K562 (cell line): ENCODE measurements around the gene PDE9A. TPM values are rescaled to one million over a fixed set of nuclear protein-coding genes. Genes with fewer than 3 reads are reported as not detected.

ENCODE experiments used
- ATAC-seq: fragments of 200-7000 bp; cut with Tn5 transposase; 3 replicates; pipeline ENCODE4 v1.9.1; 2020; ENCODE audit warnings: moderate library complexity
- BruUV-seq: library from RNA; stranded (reverse); fragments of 400-500 nt; replicated peaks from 2 replicates; lab custom pipeline; 2021; lab: Mats Ljungman, UMichigan
- CTCF ChIA-PET: fragments of 300-600 bp; formaldehyde crosslinking; extraction: SDS; loops from one replicate; lab custom pipeline; 2021; ENCODE audit warnings: low intra/inter-chr PET ratio; lab: Yijun Ruan, JAX
- POLR2A ChIA-PET: fragments of 300-600, 350-650 bp; sonication (Branson Sonifier 250); formaldehyde crosslinking; extraction: SDS; loops from one replicate; lab custom pipeline; 2021; ENCODE audit warnings: antibody characterized with exemption, inconsistent platforms; lab: Yijun Ruan, JAX
- DNase-seq, 4 experiments: peaks; one replicate each; pipeline versions ENCODE4 v3.0.0 to v3.0.0-alpha.2; 2011 to 2018; ENCODE audit warnings: low spot score in 3 of 4, mixed read lengths in 3 of 4; ENCODE audit errors: extremely low read depth in 1 of 4
- FAIRE-seq: peaks from 2 replicates; lab custom pipeline; 2011; peaks lifted over from hg19 to GRCh38; lab: Jason Lieb, UNC
- H2AFZ ChIP-seq: 2 replicates; pipeline ENCODE4 v1.6.0; 2011; ENCODE audit warnings: low read depth, low read length, control low read depth, inconsistent platforms
- H3K27ac ChIP-seq: fragments of 200-600 bp; 3 replicates; pipeline ENCODE4 v1.8.0; 2011; ENCODE audit warnings: low read depth, mild to moderate bottlenecking, control low read depth, inconsistent platforms, low read length, moderate library complexity, mixed read lengths; ENCODE audit errors: extremely low read depth
- H3K27me3 ChIP-seq, 2 experiments: fragments of 300-600 bp in 1 of 2; 2 replicates in 1 of 2; 3 replicates in 1 of 2; pipeline versions ENCODE4 v1.6.0 to v1.8.0; 2011; ENCODE audit warnings: inconsistent platforms in 2 of 2, low read length in 2 of 2, mild to moderate bottlenecking in 1 of 2, mixed read lengths in 1 of 2, moderate library complexity in 1 of 2; ENCODE audit not compliant: control insufficient read depth in 2 of 2, insufficient read depth in 2 of 2
- H3K36me3 ChIP-seq: fragments of 300-600 bp; 3 replicates; pipeline ENCODE4 v1.8.0; 2011; ENCODE audit warnings: mild to moderate bottlenecking, low read length, inconsistent platforms; ENCODE audit not compliant: control insufficient read depth, insufficient read depth
- H3K4me1 ChIP-seq, 2 experiments: fragments of 200-600 bp in 1 of 2; replicated peaks in 1 of 2; 2 replicates in 1 of 2; 3 replicates in 1 of 2; pipeline versions ENCODE4 v1.5.1 to v1.8.0; 2011; ENCODE audit warnings: inconsistent platforms in 2 of 2, low read length in 2 of 2, mild to moderate bottlenecking in 1 of 2, mixed read lengths in 1 of 2, moderate library complexity in 1 of 2; ENCODE audit not compliant: control insufficient read depth in 2 of 2, insufficient read depth in 2 of 2
- H3K4me2 ChIP-seq: 2 replicates; pipeline ENCODE4 v1.6.1; 2011; ENCODE audit warnings: low read length, control low read depth, inconsistent platforms, mixed read lengths; ENCODE audit not compliant: insufficient read depth
- H3K4me3 ChIP-seq: fragments of 200-600 bp; sonication (generic), shearing (Covaris generic); 2 replicates; pipeline ENCODE4 v1.5.1; 2016; ENCODE audit warnings: control low read depth, inconsistent platforms
- H3K79me2 ChIP-seq: fragments of 200-600 bp; 3 replicates; pipeline ENCODE4 v1.8.0; 2011; ENCODE audit warnings: low read length, inconsistent platforms; ENCODE audit not compliant: control insufficient read depth, insufficient read depth
- H3K9ac ChIP-seq, 2 experiments: 2 replicates each; pipeline versions ENCODE4 v1.6.0 to v1.6.1; 2011; ENCODE audit warnings: low read depth in 2 of 2, low read length in 2 of 2, control low read depth in 1 of 2, inconsistent platforms in 1 of 2, mild to moderate bottlenecking in 1 of 2, mixed read lengths in 1 of 2; ENCODE audit not compliant: insufficient read depth in 1 of 2
- H3K9me1 ChIP-seq: one replicate; pipeline ENCODE4 v1.6.0; 2011; ENCODE audit warnings: inconsistent platforms, mild to moderate bottlenecking, low read length, moderate library complexity; ENCODE audit not compliant: control insufficient read depth, insufficient read depth
- H3K9me3 ChIP-seq: replicated peaks from 2 replicates; pipeline ENCODE4 v1.5.1; 2011; ENCODE audit warnings: low read depth, low read length, inconsistent platforms; ENCODE audit not compliant: control insufficient read depth, insufficient read depth
- H4K20me1 ChIP-seq: replicated peaks from 2 replicates; pipeline ENCODE4 v1.6.1; 2011; ENCODE audit warnings: low read length, inconsistent platforms, mixed read lengths; ENCODE audit not compliant: control insufficient read depth, insufficient read depth
- DEAF1 ChIP-seq: fragments of 450-650 bp; formaldehyde crosslinking; IDR thresholded peaks from 2 replicates; pipeline ENCODE4 v1.4.0; 2020; ENCODE audit warnings: mild to moderate bottlenecking, moderate library complexity
- FOXK1 ChIP-seq: sonication (generic); formaldehyde crosslinking; IDR thresholded peaks from 2 replicates; pipeline ENCODE4 v1.8.0; 2022; ENCODE audit warnings: missing genetic modification reagents, mild to moderate bottlenecking, borderline replicate concordance
- FOXP1 ChIP-seq: sonication (generic); formaldehyde crosslinking; IDR thresholded peaks from 2 replicates; pipeline ENCODE4 v1.8.0; 2022; ENCODE audit warnings: mild to moderate bottlenecking, missing genetic modification reagents
- PHB2 ChIP-seq: fragments of 450-650 bp; IDR thresholded peaks from 2 replicates; pipeline ENCODE4 v1.6.1; 2017; ENCODE audit warnings: low read depth
- SMARCC2 ChIP-seq: fragments of 450-650 bp; IDR thresholded peaks from 2 replicates; pipeline ENCODE4 v1.6.1; 2017; ENCODE audit warnings: antibody characterized with exemption, moderate library complexity, mild to moderate bottlenecking, low read depth
- TFAP4 ChIP-seq: sonication (generic); formaldehyde crosslinking; IDR thresholded peaks from 2 replicates; pipeline ENCODE4 v1.8.0; 2022; ENCODE audit warnings: missing genetic modification reagents, mild to moderate bottlenecking, moderate library complexity, borderline replicate concordance
- ZBTB9 ChIP-seq: fragments of 450-650 bp; formaldehyde crosslinking; IDR thresholded peaks from 2 replicates; pipeline ENCODE4 v1.4.0; 2020; ENCODE audit warnings: mild to moderate bottlenecking, moderate library complexity
- ZNF695 ChIP-seq: fragments of 450-650 bp; formaldehyde crosslinking; IDR thresholded peaks from 2 replicates; pipeline ENCODE4 v1.4.0; 2020; ENCODE audit warnings: mild to moderate bottlenecking, moderate library complexity
- WGBS: fragments of 100-300 bp; shearing (Covaris generic); methylation state at CpG from one replicate; pipeline ENCODE4 v1.1.6; 2016; ENCODE audit warnings: low coverage, mixed read lengths; ENCODE audit not compliant: insufficient coverage; ENCODE audit errors: missing lambda C conversion rate; 5-methylcytosine and 5-hydroxymethylcytosine counted together
- in situ Hi-C: fragments of 300-500 bp; cut with MboI; formaldehyde crosslinking; loops from 4 replicates; pipeline ENCODE4 v1.15.0; 2018; ENCODE audit warnings: inconsistent platforms, mixed read lengths
- intact Hi-C: fragments of 100-400 bp; cut with micrococcal nuclease; formaldehyde crosslinking; loops from 2 replicates; pipeline ENCODE4 v1.14.2; 2022
- polyA plus RNA-seq, 8 experiments: library from polyadenylated mRNA; depleted of rRNA in 4 of 8; stranded (reverse) in 5 of 8; unstranded in 3 of 8; fragments of >200 nt; fragmentation: Nextera tagmentation in 2 of 8; fragmentation: Illumina TruSeq in 1 of 8; extraction: Ambion mirVana in 2 of 8; extraction: Trizol in 1 of 8; gene quantifications; 2 replicates each; pipeline versions ENCODE4 v1.2.1 to v1.2.3, GENCODE V29; 2011 to 2014; ENCODE audit warnings: inconsistent platforms in 1 of 8, missing spikeins in 1 of 8
- total RNA-seq, 7 experiments: library from RNA; depleted of rRNA in 6 of 7; stranded (reverse); fragments of >200 nt in 6 of 7; fragmentation: Illumina TruSeq in 2 of 7; extraction: Trizol in 2 of 7; gene quantifications; 2 replicates each; pipeline versions ENCODE4 v1.2.1 to v1.2.3, GENCODE V29; 2011 to 2021; ENCODE audit warnings: low replicate concordance in 1 of 7

The PDE9A gene
- total and polyA plus RNA-seq, 9 of the 15 experiments (the other 6 are each of a cell fraction or from before 2014, with no cell fraction given) = 0.07 to 0.27 TPM; not detected in 7

DNA sequence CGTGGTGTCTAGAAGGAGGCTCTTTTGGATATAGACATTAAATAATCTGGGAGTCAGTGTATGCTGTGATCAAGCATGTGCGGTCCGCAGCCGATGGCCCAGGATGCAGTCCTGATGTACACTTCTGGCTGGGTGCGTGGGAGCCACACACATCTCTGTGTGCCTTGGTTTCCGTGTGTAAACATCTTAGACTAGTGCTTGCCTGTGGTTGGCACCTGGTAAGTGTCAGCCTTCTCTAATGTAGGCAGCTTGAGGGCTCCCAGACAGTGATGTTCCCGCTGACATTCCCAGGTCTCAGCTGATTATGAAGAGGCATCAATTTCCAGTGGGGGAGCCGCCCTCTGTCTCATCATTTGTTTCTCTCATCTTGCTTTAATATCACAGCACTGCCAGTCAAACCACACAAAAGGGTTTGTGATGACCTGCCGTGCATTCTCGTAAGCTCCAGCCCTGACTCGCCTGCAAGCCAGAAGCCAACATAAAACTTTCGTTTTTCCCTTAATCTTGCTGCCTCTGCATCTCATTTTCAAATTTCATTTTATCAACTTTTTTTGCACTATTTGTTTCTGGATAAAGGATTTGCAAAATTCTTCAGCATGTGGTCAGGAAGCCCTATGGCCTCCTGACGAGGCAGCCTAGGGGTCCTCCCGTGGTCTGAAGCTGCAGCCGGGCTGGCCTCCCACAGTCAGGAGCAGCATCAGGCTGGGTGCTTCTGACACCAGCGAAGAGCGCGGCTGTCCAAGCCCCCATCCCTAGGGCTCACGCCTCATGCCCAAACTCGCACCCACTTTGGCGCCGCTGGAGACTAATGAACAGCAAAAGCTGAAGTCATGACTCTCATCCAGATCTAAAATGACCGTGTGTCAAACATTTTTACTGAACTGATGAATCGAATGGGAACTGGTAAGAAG is 28.1 kb downstream of the PDE9A start:
- H3K4me1 ChIP-seq = peaks cover 0 to 11% of the 10 kb centered on the region in 2 experiments; a peak in 1 of 5 replicates

More for the DNA sequence above, 28.1 kb downstream of the PDE9A start:
- no peak for ATAC-seq
- H3K4me3 ChIP-seq = no peak overlapping the region
- no TSS peak for BruUV-seq
- no peaks in the 10 kb centered on the region for H3K9me3 ChIP-seq
- ChIA-PET POLR2A (interaction anchor here (0.6 to 1.3 kb wide), 4 partner anchors 16 to 620 kb away, joined by 3 to 5 read pairs (median 3); no protein-coding TSS in a partner anchor), CTCF (no interaction called here)
- in situ Hi-C loops = no loop called here
- no peaks in the 10 kb centered on the region for H3K79me2 ChIP-seq
- H4K20me1 ChIP-seq = peaks cover 19% of the 10 kb centered on the region
- no peaks in the 10 kb centered on the region for H3K9me1 ChIP-seq
- H3K9ac ChIP-seq = no peak overlapping the region
- no peak overlapping the region for H3K27ac ChIP-seq
- H3K4me2 ChIP-seq = no peak overlapping the region
- no peak for FAIRE-seq
- H3K36me3 ChIP-seq = no peaks in the 10 kb centered on the region
- no peak overlapping the region for H2AFZ ChIP-seq
- DNase-seq = no peak
- WGBS = under 1% methylated on average over 24 of the region's 24 CpGs
- peaks cover 75 to 95% of the 10 kb centered on the region in 2 experiments for H3K27me3 ChIP-seq
- intact Hi-C loops = no loop called here
- TF ChIP-seq FOXK1 (CRISPR knock-in tag) (no peak), ZBTB9 (CRISPR knock-in tag) (no peak), PHB2 (no peak), TFAP4 (CRISPR knock-in tag) (no peak), SMARCC2 (no peak), DEAF1 (CRISPR knock-in tag) (no peak), ZNF695 (CRISPR knock-in tag) (no peak), FOXP1 (no peak)
